H1 (cell line): ENCODE data around the gene TMEM266.

Source experiments
- CHD1 ChIP-seq: IDR thresholded peaks from 2 replicates; pipeline ENCODE4 v1.6.1; 2012; ENCODE audit warnings: low read depth, low read length, improper control_type of control experiment
- CTCF ChIP-seq, 3 experiments: IDR thresholded peaks; 1 replicate in 2 of 3; 2 replicates in 1 of 3; pipeline versions ENCODE4 v1.5.1 to v1.6.1; 2011; ENCODE audit warnings: low read length in 3 of 3, mild to moderate bottlenecking in 3 of 3, inconsistent platforms in 2 of 3, low read depth in 1 of 3, moderate library complexity in 1 of 3; ENCODE audit not compliant: insufficient read depth in 1 of 3; ENCODE audit errors: control extremely low read depth in 1 of 3
- GTF2F1 ChIP-seq: IDR thresholded peaks from 2 replicates; pipeline ENCODE4 v1.6.1; 2012; ENCODE audit warnings: low read depth, low read length, improper control_type of control experiment, borderline replicate concordance
- MAX ChIP-seq: IDR thresholded peaks from 2 replicates; pipeline ENCODE4 v1.6.1; 2012; ENCODE audit warnings: inconsistent platforms
- POLR2A ChIP-seq, 2 experiments: IDR thresholded peaks; 1 replicate in 1 of 2; 2 replicates in 1 of 2; pipeline ENCODE4 v1.6.1; 2011; ENCODE audit warnings: low read depth in 2 of 2, low read length in 2 of 2, mild to moderate bottlenecking in 2 of 2; ENCODE audit errors: control extremely low read depth in 1 of 2
- SAP30 ChIP-seq: fragments of 300-600 bp; sonication (generic); IDR thresholded peaks from 2 replicates; pipeline ENCODE4 v1.7.1; 2012; ENCODE audit warnings: low read length, moderate library complexity, mild to moderate bottlenecking, inconsistent platforms; ENCODE audit not compliant: insufficient read depth, insufficient replicate concordance
- SUZ12 ChIP-seq: fragments of 200-600 bp; sonication (generic); IDR thresholded peaks from 2 replicates; pipeline ENCODE4 v1.6.1; 2012; ENCODE audit warnings: mild to moderate bottlenecking, inconsistent platforms, low read length, moderate library complexity, mixed read lengths
- USF2 ChIP-seq: IDR thresholded peaks from 2 replicates; pipeline ENCODE4 v1.6.1; 2011; ENCODE audit warnings: low read length, improper control_type of control experiment

GRCh38 chr15:76206325-76206976 is 146.7 kb downstream of the TMEM266 start:
- no peak for TF ChIP-seq GTF2F1
- TF ChIP-seq MAX: no peak
- no peak for TF ChIP-seq USF2
- no peak for TF ChIP-seq CHD1
- TF ChIP-seq CTCF (IDR thresholded peaks at IDR 0.05; ENCODE audit: control extremely low read depth in 1 of 3, insufficient read depth in 1 of 3, low read depth in 1 of 3, low read length in 3 of 3): no peak
- no peak for TF ChIP-seq POLR2A (IDR thresholded peaks at IDR 0.05; ENCODE audit: control extremely low read depth in 1 of 2, low read depth in 2 of 2, low read length in 2 of 2)
- no peak for TF ChIP-seq SAP30
- TF ChIP-seq SUZ12: no peak
